Ovary (tissue), 3 donors: ENCODE results near the gene MRC1.

Source experiments
- CTCF ChIP-seq, 3 donors: fragments of 450-650 bp in 2 of 3; fragments of 200-600 bp in 1 of 3; IDR thresholded peaks; one replicate each; pipeline versions ENCODE4 v1.5.1 to v1.8.0; 2016 to 2022; ENCODE audit warnings: antibody characterized with exemption in 3 of 3, mild to moderate bottlenecking in 1 of 3
- POLR2A ChIP-seq: fragments of 450-650 bp; IDR thresholded peaks from one replicate; pipeline ENCODE4 v1.6.1; 2017; ENCODE audit warnings: antibody characterized with exemption, mild to moderate bottlenecking, moderate library complexity
- donor health status: DM: no; HTN: no; CAD: no.

GRCh38 chr10:17817316-17817715, 8.2 kb downstream of the MRC1 start:
- TF ChIP-seq POLR2A (no peak), CTCF (IDR thresholded peaks at IDR 0.05) (no peak)
